GM12878 (cell line): ENCODE data around the gene SIM1. TPM values are rescaled to one million over a fixed set of nuclear protein-coding genes. Genes with fewer than 3 reads are reported as not detected.

ENCODE experiments used
- ATAC-seq: fragments of 200-7000 bp; cut with Tn5 transposase; 3 replicates; pipeline ENCODE4 v1.9.1; 2020; ENCODE audit warnings: mild to moderate bottlenecking, moderate library complexity
- BruUV-seq: library from RNA; stranded (reverse); fragments of 400-500 nt; replicated peaks from 2 replicates; lab custom pipeline; 2021; lab: Mats Ljungman, UMichigan
- CTCF ChIA-PET: fragments of 300-600 bp; sonication (Branson Sonifier 250); formaldehyde crosslinking; extraction: SDS; loops from one replicate; lab custom pipeline; 2021; ENCODE audit warnings: inconsistent platforms; lab: Yijun Ruan, JAX
- POLR2A ChIA-PET: fragments of 350-600 bp; formaldehyde crosslinking; extraction: SDS; loops from one replicate; lab custom pipeline; 2021; ENCODE audit warnings: inconsistent platforms; lab: Charles Lee
- RAD21 ChIA-PET: fragments of 300-600 bp; sonication (Branson Sonifier 250); formaldehyde crosslinking; loops from one replicate; lab custom pipeline; 2023; ENCODE audit warnings: antibody characterized with exemption; ENCODE audit not compliant: unreplicated experiment; lab: Charles Lee
- SMC1A ChIA-PET: fragments of 300-600 bp; sonication (Branson Sonifier 250); formaldehyde crosslinking; loops from one replicate; lab custom pipeline; 2023; ENCODE audit not compliant: unreplicated experiment, uncharacterized antibody; lab: Charles Lee
- DNase-seq: peaks from one replicate; pipeline ENCODE4 v3.0.0-alpha.2; 2011; ENCODE audit warnings: low read depth, low spot score
- FAIRE-seq: peaks from 3 replicates; lab custom pipeline; 2011; peaks lifted over from hg19 to GRCh38; lab: Jason Lieb, UNC
- H2AFZ ChIP-seq: 2 replicates; pipeline ENCODE4 v1.6.0; 2011; ENCODE audit warnings: low read depth, low read length, control low read depth; ENCODE audit not compliant: control insufficient read depth
- H3K27ac ChIP-seq: 2 replicates; pipeline ENCODE4 v1.5.1; 2011; ENCODE audit warnings: control low read depth; ENCODE audit not compliant: control insufficient read depth, insufficient read depth
- H3K27me3 ChIP-seq, 2 experiments: replicated peaks in 1 of 2; 2 replicates each; pipeline versions ENCODE4 v1.6.0 to v1.6.1; 2011; ENCODE audit warnings: low read length in 1 of 2; ENCODE audit not compliant: control insufficient read depth in 2 of 2, insufficient read depth in 2 of 2
- H3K36me3 ChIP-seq, 2 experiments: 2 replicates each; pipeline ENCODE4 v1.5.1; 2011; ENCODE audit warnings: low read length in 1 of 2; ENCODE audit not compliant: control insufficient read depth in 2 of 2, insufficient read depth in 2 of 2
- H3K4me1 ChIP-seq: 2 replicates; pipeline ENCODE4 v1.6.1; 2011; ENCODE audit warnings: mild to moderate bottlenecking, low read length, moderate library complexity, mixed read lengths; ENCODE audit not compliant: control insufficient read depth, insufficient read depth
- H3K4me2 ChIP-seq: 2 replicates; pipeline ENCODE4 v1.6.0; 2011; ENCODE audit warnings: control low read depth; ENCODE audit not compliant: control insufficient read depth, insufficient read depth
- H3K4me3 ChIP-seq: fragments of 200-600 bp; sonication (generic); 2 replicates; pipeline ENCODE4 v1.5.1; 2016
- H3K79me2 ChIP-seq: 2 replicates; pipeline ENCODE4 v1.6.0; 2011; ENCODE audit warnings: low read length; ENCODE audit not compliant: control insufficient read depth, insufficient read depth
- H3K9ac ChIP-seq: 2 replicates; pipeline ENCODE4 v1.8.0; 2011; ENCODE audit warnings: low read length, control low read depth, mixed read lengths; ENCODE audit not compliant: control insufficient read depth, insufficient read depth
- H3K9me3 ChIP-seq: replicated peaks from 3 replicates; pipeline ENCODE4 v1.5.1; 2011; ENCODE audit warnings: mild to moderate bottlenecking, low read length; ENCODE audit not compliant: control insufficient read depth, insufficient read depth
- H4K20me1 ChIP-seq: 2 replicates; pipeline ENCODE4 v1.6.0; 2011; ENCODE audit not compliant: control insufficient read depth, insufficient read depth
- BMI1 ChIP-seq: fragments of 450-650 bp; IDR thresholded peaks from 2 replicates; pipeline ENCODE4 v1.6.1; 2016; ENCODE audit warnings: mild to moderate bottlenecking, moderate library complexity, borderline replicate concordance
- EZH2 ChIP-seq: IDR thresholded peaks from 2 replicates; pipeline ENCODE4 v1.6.1; 2012; ENCODE audit warnings: low read depth, mild to moderate bottlenecking, control low read depth, inconsistent platforms, low read length, borderline replicate concordance; ENCODE audit not compliant: control insufficient read depth
- HDAC6 ChIP-seq: fragments of 200-600 bp; sonication (generic); IDR thresholded peaks from one replicate; pipeline ENCODE4 v1.8.0; 2017; ENCODE audit warnings: antibody characterized with exemption; ENCODE audit not compliant: unreplicated experiment
- NFYA ChIP-seq: IDR thresholded peaks from 2 replicates; pipeline ENCODE4 v1.6.1; 2011; ENCODE audit warnings: low read depth, mild to moderate bottlenecking, low read length, improper control_type of control experiment, borderline replicate concordance
- WGBS: methylation state at CpG from one replicate; pipeline ENCODE4 v1.1.6; 2016; ENCODE audit warnings: low lambda C conversion rate; ENCODE audit not compliant: insufficient replicate concordance, insufficient coverage; ENCODE audit errors: missing lambda C conversion rate; 5-methylcytosine and 5-hydroxymethylcytosine counted together
- in situ Hi-C: fragments of 300-500 bp; cut with MboI; formaldehyde crosslinking; loops from 9 replicates; pipeline ENCODE4 v1.14.3; 2018; ENCODE audit warnings: mixed read lengths
- intact Hi-C: fragments of 100-400 bp; cut with micrococcal nuclease; formaldehyde crosslinking; loops from one replicate; pipeline ENCODE4 v1.14.2; 2022; ENCODE audit not compliant: unreplicated experiment
- polyA plus RNA-seq, 11 experiments: library from polyadenylated mRNA; depleted of rRNA in 4 of 11; unstranded in 6 of 11; stranded (reverse) in 5 of 11; fragments of >200 nt; fragmentation: Nextera tagmentation in 4 of 11; fragmentation: Illumina TruSeq in 1 of 11; extraction: Ambion mirVana in 4 of 11; extraction: Trizol in 1 of 11; gene quantifications; 1 replicate in 1 of 11; 2 replicates in 10 of 11; pipeline versions ENCODE4 v1.2.1 to v1.2.3, GENCODE V29; 2011 to 2016; ENCODE audit warnings: inconsistent platforms in 2 of 11, missing spikeins in 2 of 11, low read depth in 1 of 11
- total RNA-seq, 4 experiments: library from RNA; depleted of rRNA in 3 of 4; stranded (reverse); fragments of >200 nt in 3 of 4; fragmentation: Illumina TruSeq in 1 of 4; extraction: Trizol in 1 of 4; gene quantifications; 2 replicates each; pipeline versions ENCODE4 v1.2.1 to v1.2.3, GENCODE V29; 2013 to 2021
- TF ChIP-seq, protein P1 (sequence below): fragments of 450-650 bp; IDR thresholded peaks from 2 replicates; pipeline ENCODE4 v1.6.1; 2014; ENCODE audit warnings: mild to moderate bottlenecking
- TF ChIP-seq, protein P2 (sequence below): IDR thresholded peaks from 2 replicates; pipeline ENCODE4 v1.6.1; 2012; ENCODE audit warnings: mild to moderate bottlenecking, low read depth, low read length

Gene SIM1
- total and polyA plus RNA-seq, 10 of the 15 experiments (the other 5 are each of a cell fraction or from before 2014, with no cell fraction given), result not detected

DNA sequence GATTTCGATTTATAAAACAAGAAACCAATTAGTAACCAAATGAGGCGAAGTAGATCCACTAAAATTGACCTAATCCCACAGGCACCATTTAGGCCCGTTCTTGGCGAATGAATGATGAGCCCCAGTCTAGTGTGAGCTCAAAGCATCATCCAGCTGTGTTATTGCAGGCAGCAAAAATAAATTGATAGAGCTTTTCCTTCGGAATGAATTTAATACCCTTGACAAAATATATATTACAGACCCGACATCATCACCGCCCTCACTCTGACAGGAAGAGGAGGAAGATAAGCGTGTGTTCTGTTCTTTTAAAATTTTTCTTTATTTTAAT lies 7.8 kb downstream of the SIM1 start (continued):
- no peak for TF ChIP-seq HDAC6

DNA sequence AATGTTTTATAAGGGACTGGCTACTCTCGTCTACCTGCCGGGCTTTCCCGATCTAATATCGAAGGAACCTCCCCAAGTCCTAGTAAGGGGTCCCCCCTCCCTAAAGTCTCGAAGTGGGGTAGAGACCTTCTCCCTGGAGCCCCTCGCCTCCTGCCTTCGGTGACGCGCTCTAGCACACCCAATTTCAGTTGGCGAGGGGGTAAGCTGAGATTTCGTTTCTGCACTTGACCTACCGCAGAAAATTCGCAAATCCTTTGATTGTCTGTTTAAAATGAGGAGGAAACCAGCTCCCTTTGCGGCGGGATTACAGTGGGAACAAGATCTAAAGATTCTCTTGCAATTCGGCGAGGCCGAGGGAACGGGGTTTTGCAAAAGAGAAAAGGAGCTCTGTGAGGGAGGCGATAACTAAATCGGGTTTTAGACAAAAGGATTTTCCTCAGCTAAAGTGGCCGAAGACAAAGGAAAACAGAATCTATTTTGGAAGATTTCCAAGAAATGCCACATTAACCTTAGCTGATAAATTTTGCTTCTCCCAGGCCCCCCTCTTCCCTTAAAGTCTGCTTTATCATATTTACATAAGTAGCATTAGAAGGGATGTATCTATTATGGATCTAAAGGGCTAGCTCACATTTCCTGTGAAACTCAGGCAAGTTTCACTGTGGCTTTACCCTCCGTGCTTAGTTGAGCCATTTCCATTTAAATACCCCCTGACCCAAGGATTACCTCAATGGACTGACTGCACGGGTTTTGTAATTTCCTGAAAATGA lies 8.4 kb downstream of the SIM1 start:
- no peak overlapping the region for H3K4me3 ChIP-seq
- H3K9ac ChIP-seq, result no peak overlapping the region
- H3K27ac ChIP-seq, result no peak overlapping the region
- in situ Hi-C loops, result no loop called here
- ATAC-seq (no peak), DNase-seq (no peak), FAIRE-seq (no peak)
- H2AFZ ChIP-seq, result no peak overlapping the region
- BruUV-seq, result no TSS peak
- no peak overlapping the region for H3K4me2 ChIP-seq
- no peaks in the 10 kb centered on the region for H3K79me2 ChIP-seq
- no peaks in the 10 kb centered on the region for H4K20me1 ChIP-seq
- peaks cover 3% of the 10 kb centered on the region; the same call in 2 of the 3 replicates for H3K9me3 ChIP-seq
- CTCF ChIA-PET, result interaction anchor here (1.0 kb wide), 1 partner anchor 349 kb away, joined by 4 read pairs; no protein-coding TSS in a partner anchor
- intact Hi-C loops, result no loop called here
- 38% methylated on average over 24 of the region's 24 CpGs for WGBS
- RAD21 ChIA-PET, result no interaction called here
- peaks cover 21 to 44% of the 10 kb centered on the region in 2 experiments for H3K27me3 ChIP-seq
- POLR2A ChIA-PET, result no interaction called here
- SMC1A ChIA-PET, result interaction anchor here (1.1 kb wide), 1 partner anchor 280 kb away, joined by 3 read pairs; no protein-coding TSS in a partner anchor
- TF ChIP-seq, protein P1, sequence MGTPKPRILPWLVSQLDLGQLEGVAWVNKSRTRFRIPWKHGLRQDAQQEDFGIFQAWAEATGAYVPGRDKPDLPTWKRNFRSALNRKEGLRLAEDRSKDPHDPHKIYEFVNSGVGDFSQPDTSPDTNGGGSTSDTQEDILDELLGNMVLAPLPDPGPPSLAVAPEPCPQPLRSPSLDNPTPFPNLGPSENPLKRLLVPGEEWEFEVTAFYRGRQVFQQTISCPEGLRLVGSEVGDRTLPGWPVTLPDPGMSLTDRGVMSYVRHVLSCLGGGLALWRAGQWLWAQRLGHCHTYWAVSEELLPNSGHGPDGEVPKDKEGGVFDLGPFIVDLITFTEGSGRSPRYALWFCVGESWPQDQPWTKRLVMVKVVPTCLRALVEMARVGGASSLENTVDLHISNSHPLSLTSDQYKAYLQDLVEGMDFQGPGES, result no peak
- TF ChIP-seq, protein P2, sequence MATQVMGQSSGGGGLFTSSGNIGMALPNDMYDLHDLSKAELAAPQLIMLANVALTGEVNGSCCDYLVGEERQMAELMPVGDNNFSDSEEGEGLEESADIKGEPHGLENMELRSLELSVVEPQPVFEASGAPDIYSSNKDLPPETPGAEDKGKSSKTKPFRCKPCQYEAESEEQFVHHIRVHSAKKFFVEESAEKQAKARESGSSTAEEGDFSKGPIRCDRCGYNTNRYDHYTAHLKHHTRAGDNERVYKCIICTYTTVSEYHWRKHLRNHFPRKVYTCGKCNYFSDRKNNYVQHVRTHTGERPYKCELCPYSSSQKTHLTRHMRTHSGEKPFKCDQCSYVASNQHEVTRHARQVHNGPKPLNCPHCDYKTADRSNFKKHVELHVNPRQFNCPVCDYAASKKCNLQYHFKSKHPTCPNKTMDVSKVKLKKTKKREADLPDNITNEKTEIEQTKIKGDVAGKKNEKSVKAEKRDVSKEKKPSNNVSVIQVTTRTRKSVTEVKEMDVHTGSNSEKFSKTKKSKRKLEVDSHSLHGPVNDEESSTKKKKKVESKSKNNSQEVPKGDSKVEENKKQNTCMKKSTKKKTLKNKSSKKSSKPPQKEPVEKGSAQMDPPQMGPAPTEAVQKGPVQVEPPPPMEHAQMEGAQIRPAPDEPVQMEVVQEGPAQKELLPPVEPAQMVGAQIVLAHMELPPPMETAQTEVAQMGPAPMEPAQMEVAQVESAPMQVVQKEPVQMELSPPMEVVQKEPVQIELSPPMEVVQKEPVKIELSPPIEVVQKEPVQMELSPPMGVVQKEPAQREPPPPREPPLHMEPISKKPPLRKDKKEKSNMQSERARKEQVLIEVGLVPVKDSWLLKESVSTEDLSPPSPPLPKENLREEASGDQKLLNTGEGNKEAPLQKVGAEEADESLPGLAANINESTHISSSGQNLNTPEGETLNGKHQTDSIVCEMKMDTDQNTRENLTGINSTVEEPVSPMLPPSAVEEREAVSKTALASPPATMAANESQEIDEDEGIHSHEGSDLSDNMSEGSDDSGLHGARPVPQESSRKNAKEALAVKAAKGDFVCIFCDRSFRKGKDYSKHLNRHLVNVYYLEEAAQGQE, result no peak
- TF ChIP-seq EZH2 (0 out of 2 replicates have a peak, but pooled peaks have one; percentile 49), BMI1 (peak; percentile 67; the same call in 1 of the 2 replicates), NFYA (no peak)
- H3K36me3 ChIP-seq, result no peaks in the 10 kb centered on the region
- H3K4me1 ChIP-seq, result no peaks in the 10 kb centered on the region
